NCI-H1105 (cell line): ENCODE data around the gene NCR3LG1.
"Not testable (repeated sequence)": the region's sequence is repeated elsewhere in the genome, so short reads cannot be mapped to it uniquely, and the experiment has no call there.

Source experiments
- DNase-seq: peaks from one replicate; lab custom pipeline; 2025; lab: John Stamatoyannopoulos, UW

Gene NCR3LG1

DNA sequence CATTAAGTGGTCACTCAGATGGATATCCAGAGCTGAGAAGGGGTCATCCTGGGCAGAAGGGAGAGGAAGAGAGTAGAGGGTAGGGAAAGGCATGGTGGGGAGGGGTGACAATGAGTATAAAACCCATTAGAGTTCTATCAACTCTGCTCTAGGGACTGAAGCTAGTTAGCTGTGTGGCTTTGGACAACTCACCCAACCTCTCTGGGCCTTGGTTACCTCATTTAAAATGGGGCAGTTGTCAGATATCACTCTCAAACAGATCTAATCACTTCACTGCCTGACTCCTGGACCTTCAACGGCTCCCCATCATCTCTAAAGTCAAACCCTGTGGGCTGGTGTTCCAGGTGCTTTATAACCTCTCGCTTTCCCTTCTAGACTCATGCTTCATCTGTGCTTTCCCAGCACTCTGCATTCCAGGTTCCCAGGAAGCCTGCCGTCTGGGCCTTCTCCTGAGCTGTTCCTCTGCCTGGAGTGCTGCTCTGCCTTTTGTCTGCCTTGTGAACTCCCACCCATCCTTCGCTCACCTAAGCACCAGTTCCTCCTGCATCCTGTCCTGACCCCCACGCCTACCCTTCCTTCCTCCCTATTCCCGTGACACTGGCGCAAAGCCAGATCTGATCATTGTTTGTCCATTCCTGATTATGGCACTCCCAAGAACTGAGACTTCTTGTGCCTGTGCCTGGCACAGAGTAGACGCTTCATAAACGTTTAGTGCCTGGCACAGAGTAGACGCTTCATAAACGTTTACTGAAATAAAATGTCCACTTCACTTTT lies 59.2 kb downstream of the NCR3LG1 start:
- DNase-seq, result no peak

DNA sequence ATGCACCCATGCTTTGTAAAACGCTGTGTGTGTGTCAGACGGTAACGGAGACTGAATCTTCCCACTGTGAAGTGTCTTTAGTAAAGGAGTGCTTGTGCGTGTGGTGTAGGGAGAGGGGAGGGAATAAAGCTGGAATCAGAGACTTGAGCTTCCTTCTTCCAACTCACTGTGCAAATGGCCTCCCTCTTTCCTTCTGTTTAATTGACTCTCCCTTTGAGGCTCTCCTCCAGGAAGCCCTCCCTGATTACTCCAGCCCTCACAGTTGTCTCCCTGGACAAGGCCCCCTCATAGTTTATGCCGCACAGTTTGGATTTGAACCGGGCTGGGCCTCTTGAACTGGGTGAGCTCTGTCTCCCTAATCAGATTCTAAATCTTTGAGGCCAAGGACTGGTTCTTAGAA lies 59.8 kb downstream of the NCR3LG1 start:
- DNase-seq, result no peak

DNA sequence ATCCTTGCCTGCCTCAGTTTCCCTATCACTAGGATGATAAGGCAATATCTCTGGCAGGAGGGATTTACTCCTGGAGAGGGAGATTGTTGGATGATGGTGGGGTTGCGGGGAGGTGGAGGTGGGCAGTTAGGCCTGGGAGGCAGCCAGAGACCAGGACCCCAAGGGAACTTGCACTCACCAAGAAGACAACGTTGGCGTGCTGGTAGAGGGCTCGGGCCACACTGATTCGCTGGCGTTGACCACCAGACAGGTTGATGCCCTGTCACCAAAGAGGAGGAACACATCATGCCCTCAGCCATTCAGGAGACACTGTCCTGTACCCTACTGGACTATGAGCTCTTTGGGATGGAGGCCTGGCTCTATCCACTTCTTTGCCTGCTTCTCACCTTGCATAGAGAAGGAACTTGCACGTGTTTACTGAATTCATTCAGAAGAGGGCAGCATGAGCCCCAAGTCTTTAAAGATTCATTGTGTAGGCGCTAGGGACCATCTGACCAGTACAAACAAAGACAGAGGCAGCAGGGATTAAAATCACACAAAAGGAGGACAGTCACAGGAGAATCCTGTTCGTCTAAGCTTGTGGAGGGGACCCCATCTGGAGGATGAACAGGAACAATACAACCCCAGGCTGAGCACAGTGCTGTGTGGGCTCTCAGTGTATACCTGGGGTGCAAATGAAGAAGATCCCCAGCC lies 61.0 kb downstream of the NCR3LG1 start:
- no peak for DNase-seq

DNA sequence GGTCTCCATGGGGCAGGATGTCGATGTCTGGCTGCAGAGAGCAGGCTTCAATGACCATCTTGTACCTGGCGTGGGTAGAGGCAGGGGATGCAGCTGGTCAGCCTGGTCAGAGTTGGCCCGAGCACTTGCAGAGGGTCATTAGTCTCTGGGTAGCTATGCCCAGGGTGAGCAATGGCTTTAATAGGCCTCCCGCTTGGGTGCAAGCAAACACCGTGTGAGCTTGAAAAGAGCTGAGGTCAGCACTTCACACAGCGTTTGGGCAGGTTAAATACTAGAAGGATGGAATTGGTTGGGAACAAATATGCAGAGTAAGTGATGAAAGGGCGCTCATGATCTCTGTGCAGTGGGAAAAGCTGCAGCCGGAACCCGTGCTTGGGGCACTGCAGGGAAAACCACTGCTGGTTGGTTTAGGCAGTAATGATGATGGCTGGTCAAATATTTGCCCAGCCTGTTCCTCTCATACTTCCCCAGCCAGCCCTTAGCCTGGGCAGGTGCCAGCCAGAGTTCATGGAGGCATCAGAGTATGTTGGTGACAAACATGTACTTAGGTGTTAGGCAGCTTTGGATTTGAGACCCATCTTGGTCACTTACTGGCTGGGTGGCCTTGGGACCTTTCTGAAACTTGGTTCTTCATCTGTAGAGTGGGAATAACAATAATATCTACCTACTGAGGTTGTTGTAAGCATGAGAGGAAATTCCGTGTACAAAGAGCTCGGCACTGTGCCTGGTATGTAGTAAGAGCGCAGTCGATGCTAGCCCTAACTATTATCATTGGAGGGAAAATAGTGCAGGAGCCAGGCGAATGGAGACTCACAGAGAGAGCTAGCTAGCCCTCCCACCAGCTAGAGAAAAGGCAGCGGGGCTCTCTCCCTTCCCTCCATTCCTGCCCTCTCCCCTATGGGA lies 62.1 kb downstream of the NCR3LG1 start:
- DNase-seq, result peak; percentile 28

DNA sequence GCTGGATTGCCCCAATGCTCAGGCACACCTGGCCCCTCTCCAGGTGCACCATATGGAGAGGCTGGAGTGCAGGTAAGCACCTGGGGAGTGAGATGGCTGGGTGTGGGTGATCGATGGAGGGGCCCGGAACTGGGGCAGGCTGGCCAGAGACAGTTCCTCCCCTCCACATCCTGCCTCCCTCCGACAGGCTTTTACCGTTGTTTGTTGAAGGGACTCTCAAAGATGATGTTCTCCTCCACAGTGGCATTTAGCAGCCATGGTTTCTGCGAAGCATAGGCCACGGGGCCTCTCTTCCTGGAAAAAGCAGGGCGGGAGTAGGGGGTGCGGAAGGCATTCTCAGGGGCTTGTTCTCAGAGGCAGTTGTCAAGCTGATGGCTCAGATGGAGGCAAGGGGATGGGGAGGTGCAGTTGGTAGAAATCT lies 62.7 kb downstream of the NCR3LG1 start:
- DNase-seq, result peak; percentile 61

DNA sequence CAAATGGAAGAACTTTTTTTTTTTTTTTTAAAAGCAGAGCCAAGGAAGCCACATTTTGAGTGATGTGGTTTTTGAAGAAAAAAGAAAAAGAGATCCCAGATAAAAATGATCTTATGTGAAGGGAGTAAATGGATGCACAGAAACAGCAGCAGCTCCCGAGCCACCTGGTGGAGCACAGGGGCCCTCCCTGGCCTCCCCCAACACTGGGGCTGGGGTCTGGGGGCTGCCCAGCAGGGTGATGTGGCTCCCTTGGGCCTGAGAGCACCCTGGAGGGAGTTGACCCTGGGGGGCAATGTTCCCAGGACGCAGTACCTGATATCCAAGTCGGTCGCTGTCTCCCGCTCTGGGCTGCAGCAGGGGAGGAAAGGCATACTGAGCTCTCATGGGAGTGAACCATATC lies 63.4 kb downstream of the NCR3LG1 start:
- DNase-seq, result no peak

DNA sequence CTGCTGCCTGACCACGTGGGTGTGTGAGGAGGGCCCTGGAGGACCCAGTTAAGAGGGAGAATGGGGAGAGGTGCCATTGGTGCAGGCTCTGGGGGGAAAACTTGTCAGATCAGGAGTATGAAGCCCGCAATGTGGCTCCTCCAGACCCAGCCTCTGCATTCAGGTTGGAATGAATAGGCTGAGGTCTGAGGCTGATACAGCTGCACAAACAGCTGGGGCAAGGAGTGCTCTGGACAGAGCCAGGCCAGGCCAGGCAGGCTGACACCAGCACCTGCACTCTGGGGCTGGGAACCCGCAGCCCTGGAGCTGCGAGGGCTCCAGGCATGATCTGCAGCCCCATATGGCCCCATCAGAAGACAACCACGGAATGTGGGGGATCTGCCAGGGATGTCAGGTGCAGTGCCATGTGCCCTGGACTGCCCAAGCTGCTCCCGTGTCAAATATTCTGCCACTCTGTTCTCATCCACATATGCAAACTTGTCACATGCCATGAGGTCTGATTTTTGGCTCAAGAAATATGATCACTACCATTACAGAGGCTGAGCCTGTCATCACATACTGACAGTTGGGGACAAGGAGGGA lies 64.0 kb downstream of the NCR3LG1 start:
- DNase-seq, result no peak

DNA sequence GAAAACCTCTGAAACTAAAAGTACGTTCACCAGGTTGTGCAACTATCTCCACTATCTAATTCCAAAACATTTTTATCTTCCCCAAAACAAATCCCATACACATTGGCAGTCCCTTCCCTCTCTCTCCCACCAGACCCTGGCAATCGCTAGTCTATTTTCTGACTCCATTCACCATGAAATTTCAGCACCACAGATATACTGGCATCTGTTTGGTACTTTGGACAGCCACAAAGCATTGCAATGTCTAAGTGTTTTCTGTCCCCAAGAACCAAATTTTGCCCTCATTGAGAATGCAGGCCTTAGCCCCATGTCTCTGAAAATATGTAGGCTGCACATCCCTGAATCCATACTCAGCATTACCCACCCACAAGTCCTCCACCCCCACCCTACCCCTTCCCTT lies 64.9 kb downstream of the NCR3LG1 start:
- no peak for DNase-seq

DNA sequence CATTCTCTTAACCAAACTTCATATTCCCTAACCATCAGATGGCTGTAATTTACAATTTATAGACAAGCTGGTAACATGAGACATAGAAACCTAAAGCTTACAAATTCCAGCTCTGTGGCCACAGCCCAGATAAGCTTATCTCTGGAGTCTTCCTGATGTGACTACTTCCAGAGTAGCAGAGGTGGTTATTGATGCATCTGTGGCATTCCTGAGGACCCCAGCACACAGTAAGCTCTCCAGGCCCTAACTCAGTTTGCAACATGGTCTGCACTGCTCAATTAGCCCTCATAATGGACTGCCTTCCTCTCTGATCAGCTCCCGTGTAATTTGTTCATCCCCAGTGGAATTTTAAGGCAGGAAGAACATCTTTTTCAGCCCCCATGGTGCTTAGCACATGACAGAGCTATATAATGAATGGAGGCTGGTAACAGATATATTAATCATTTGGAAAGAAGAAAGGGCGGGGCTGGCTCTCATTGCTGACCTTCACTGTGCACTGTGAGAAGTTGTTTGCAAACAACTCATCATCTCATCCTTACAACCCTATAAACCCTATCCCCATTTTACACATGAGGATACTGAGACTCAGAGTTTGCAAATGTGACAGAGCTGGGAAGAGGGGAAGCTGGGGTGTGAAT lies 67.0 kb downstream of the NCR3LG1 start:
- DNase-seq, result no peak

DNA sequence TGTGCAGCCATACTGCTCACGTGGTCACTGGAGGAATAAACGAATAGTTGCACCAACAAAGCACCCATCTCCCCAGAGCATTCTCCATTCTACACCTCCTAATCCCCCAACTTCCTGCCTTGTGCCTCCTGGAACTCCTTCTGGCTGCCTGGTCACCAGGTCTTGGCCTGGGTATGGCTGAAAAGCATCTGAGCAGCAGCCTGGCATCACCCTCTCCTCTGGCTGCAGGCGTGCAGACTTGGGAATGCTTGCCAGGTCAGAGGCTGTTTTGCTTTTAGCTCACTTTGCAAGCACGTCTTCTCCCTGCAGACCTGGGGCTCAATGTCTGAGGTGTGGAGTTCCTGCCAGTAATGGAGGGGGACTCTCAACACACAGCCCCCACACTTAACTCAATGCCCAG lies 70.2 kb downstream of the NCR3LG1 start:
- no peak for DNase-seq

DNA sequence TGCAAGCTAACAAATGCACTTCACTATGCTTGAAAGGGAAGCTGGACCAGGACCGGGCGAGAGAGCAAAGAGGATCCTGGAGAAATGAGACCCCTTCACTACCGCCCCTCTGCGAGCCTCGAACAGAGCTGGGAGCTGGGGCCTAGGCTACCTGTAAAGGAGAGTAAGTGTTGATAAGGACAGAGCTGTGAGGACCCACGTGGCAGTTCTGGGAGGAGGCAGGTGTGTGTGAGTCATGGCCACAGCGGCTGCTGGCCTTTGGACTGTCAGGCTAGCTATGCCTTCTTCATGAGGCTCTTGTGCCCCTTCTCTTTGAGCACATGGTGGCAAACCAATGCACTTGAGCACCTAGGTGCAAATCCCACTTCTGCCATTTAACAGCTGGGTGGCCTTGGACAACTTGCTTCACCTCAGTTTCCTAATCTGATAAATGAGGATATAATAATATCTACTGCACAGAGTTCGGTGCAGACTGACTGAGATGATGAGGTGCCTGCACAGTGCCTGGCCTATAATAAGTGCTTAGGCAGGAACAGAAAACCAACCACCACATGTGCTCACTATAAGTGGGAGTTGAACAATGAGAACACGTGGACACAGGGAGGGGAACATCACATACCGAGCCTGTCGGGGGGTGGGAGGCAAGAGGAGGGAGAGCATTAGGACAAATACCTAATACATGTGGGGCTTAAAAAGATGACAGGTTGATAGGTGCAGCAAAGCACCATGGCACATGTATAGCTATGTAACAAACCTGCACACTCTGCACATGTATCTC lies 72.1 kb downstream of the NCR3LG1 start:
- DNase-seq, result no peak

DNA sequence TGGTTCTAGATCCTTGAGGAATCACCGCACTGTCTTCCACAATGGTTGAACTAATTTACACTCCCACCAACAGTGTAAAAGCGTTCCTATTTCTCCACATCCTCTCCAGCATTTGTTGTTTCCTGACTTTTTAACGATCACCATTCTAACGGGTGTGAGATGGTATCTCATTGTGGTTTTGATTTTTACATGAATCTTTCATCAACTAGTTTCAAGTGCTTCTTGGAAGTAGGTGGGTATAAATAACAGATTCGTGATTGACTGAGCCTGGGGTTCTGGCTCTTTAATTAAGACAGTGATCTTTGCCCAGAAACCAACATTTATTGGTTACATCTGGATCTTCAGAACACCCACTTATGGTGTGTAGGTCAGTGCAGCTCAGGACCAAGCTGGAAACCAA lies 74.6 kb downstream of the NCR3LG1 start:
- DNase-seq, result not testable (repeated sequence)
